Measurements from ENCODE around the gene PASK.

PASK gene

GRCh38 chr2:241148239-241148638 lies 1.0 kb downstream of the PASK start:
- DNase-seq (ENCODE audit: low read depth in 2 of 2): no peak

- DNase-seq (ENCODE audit: low read depth in 2 of 2): no peak
Observed at GRCh38 chr2:241147336-241147735, 1.9 kb downstream of the PASK start.

- no peak for DNase-seq (ENCODE audit: low read depth in 2 of 2)
Observed at GRCh38 chr2:241146286-241146685, 3.0 kb downstream of the PASK start.

GRCh38 chr2:241142593-241142992 lies 6.7 kb downstream of the PASK start:
- DNase-seq (ENCODE audit: low read depth in 2 of 2): no peak

- DNase-seq (ENCODE audit: low read depth in 2 of 2): no peak
Observed at GRCh38 chr2:241142063-241142462, 7.2 kb downstream of the PASK start.

GRCh38 chr2:241141214-241141770 lies 8.0 kb downstream of the PASK start:
- no peak for DNase-seq (ENCODE audit: low read depth in 2 of 2)

GRCh38 chr2:241140445-241140840 lies 8.8 kb downstream of the PASK start:
- DNase-seq (ENCODE audit: low read depth in 2 of 2): no peak

GRCh38 chr2:241139531-241140444 lies 9.5 kb downstream of the PASK start:
- no peak for DNase-seq (ENCODE audit: low read depth in 2 of 2)

- DNase-seq (ENCODE audit: low read depth in 2 of 2): no peak
Observed at GRCh38 chr2:241138471-241138870, 10.8 kb downstream of the PASK start.

- DNase-seq (ENCODE audit: low read depth in 2 of 2): no peak
Observed at GRCh38 chr2:241137276-241138190, 11.7 kb downstream of the PASK start.

- no peak for DNase-seq (ENCODE audit: low read depth in 2 of 2)
Observed at GRCh38 chr2:241136661-241137260, 12.5 kb downstream of the PASK start.

GRCh38 chr2:241136191-241136590 lies 13.1 kb downstream of the PASK start:
- DNase-seq (ENCODE audit: low read depth in 2 of 2): no peak

GRCh38 chr2:241135737-241136136 lies 13.5 kb downstream of the PASK start:
- DNase-seq (ENCODE audit: low read depth in 2 of 2): no peak

- no peak for DNase-seq (ENCODE audit: low read depth in 2 of 2)
Observed at GRCh38 chr2:241134711-241135110, 14.6 kb downstream of the PASK start.

- DNase-seq (ENCODE audit: low read depth in 2 of 2): no peak
Observed at GRCh38 chr2:241133436-241133820, 15.8 kb downstream of the PASK start.

GRCh38 chr2:241132538-241133435 lies 16.5 kb downstream of the PASK start:
- no peak for DNase-seq (ENCODE audit: low read depth in 2 of 2)

- no peak for DNase-seq (ENCODE audit: low read depth in 2 of 2)
Observed at GRCh38 chr2:241131531-241131930, 17.7 kb downstream of the PASK start.

- no peak for DNase-seq (ENCODE audit: low read depth in 2 of 2)
Observed at GRCh38 chr2:241130316-241130715, 19.0 kb downstream of the PASK start.

GRCh38 chr2:241129086-241129871 lies 20.0 kb downstream of the PASK start:
- DNase-seq (ENCODE audit: low read depth in 2 of 2): no peak

- no peak for DNase-seq (ENCODE audit: low read depth in 2 of 2)
Observed at GRCh38 chr2:241128266-241128665, 21.0 kb downstream of the PASK start.

Data from fibroblast of skin of left biceps (primary cell).